HepG2 (cell line): Measurements from ENCODE around the gene ATP13A3.

Experiments
- CBX1 ChIP-seq: IDR thresholded peaks from one replicate; pipeline ENCODE4 v1.6.1; 2016; ENCODE audit warnings: antibody characterized with exemption, low read depth
- KAT7 ChIP-seq: IDR thresholded peaks from 2 replicates; pipeline ENCODE4 v1.6.1; 2018; ENCODE audit warnings: borderline replicate concordance, missing compliant biosample characterization
- NFKB2 ChIP-seq: sonication (generic); formaldehyde crosslinking; IDR thresholded peaks from 2 replicates; pipeline ENCODE4 v1.4.0; 2020; ENCODE audit warnings: missing genetic modification reagents, borderline replicate concordance
- SMC3 ChIP-seq: IDR thresholded peaks from 2 replicates; pipeline ENCODE4 v1.6.1; 2011; ENCODE audit warnings: low read length, improper control_type of control experiment
- ZSCAN9 ChIP-seq: IDR thresholded peaks from 2 replicates; pipeline ENCODE4 v1.6.1; 2016; ENCODE audit warnings: borderline replicate concordance
- TF ChIP-seq, protein P1 (sequence below): sonication (generic); formaldehyde crosslinking; IDR thresholded peaks from 2 replicates; pipeline ENCODE4 v1.8.1; 2023; ENCODE audit warnings: mild to moderate bottlenecking, missing genetic modification reagents

- TF ChIP-seq KAT7 (no peak), NFKB2 (CRISPR knock-in tag) (no peak), SMC3 (no peak), CBX1 (no peak), ZSCAN9 (CRISPR knock-in tag) (no peak)
- TF ChIP-seq, protein P1, sequence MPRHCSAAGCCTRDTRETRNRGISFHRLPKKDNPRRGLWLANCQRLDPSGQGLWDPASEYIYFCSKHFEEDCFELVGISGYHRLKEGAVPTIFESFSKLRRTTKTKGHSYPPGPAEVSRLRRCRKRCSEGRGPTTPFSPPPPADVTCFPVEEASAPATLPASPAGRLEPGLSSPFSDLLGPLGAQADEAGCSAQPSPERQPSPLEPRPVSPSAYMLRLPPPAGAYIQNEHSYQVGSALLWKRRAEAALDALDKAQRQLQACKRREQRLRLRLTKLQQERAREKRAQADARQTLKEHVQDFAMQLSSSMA (CRISPR knock-in tag): no peak
Measured at GRCh38 chr3:194470615-194471014, 16.2 kb downstream of the ATP13A3 start.
